Measurements from ENCODE around the gene COTL1. TPM values are rescaled to one million over a fixed set of nuclear protein-coding genes. Genes with fewer than 3 reads are reported as not detected.
A peak's percentile ranks its signal among the peaks of the same experiment; 100 is the strongest.

The COTL1 gene
- polyA plus RNA-seq, 2 of the 4 experiments (the other 2 are of a cell fraction) = 89.7 to 372 TPM

- FAIRE-seq = no peak
- CTCF ChIA-PET = interaction anchor here (0.8 to 1.1 kb wide), 2 partner anchors 11 to 183 kb away, joined by 3 to 4 read pairs; no protein-coding TSS in a partner anchor
- 73% methylated on average over 2 of the region's 2 CpGs for WGBS (ENCODE audit: missing lambda C conversion rate)
- Histone ChIP-seq H3K27ac (peak overlapping the region in 1 of 2 experiments; percentile 25; a peak in 1 of 6 replicates), H3K4me2 (no peak overlapping the region), H3K4me1 (peaks cover 8% of the 10 kb centered on the region; the same call in 1 of the 3 replicates), H3K4me3 (no peak overlapping the region), H3K9me3 (no peaks in the 10 kb centered on the region)
- TF ChIP-seq HOXB5 (CRISPR knock-in tag; IDR thresholded peaks at IDR 0.05) = no peak
- no peak for TF ChIP-seq ESRRA (IDR thresholded peaks at IDR 0.05; ENCODE audit: borderline replicate concordance, low read length)
- no peak for TF ChIP-seq POLR2A (IDR thresholded peaks at IDR 0.05; ENCODE audit: low read length)
- TF ChIP-seq CHD4 (IDR thresholded peaks at IDR 0.05; ENCODE audit: borderline replicate concordance) = no peak
- TF ChIP-seq TP53 (CRISPR knock-in tag; IDR thresholded peaks at IDR 0.05) = no peak
- no peak for TF ChIP-seq ZFP36 (IDR thresholded peaks at IDR 0.05; ENCODE audit: borderline replicate concordance, partially characterized antibody)
- no peak for TF ChIP-seq NFE2L2 (conservative IDR thresholded peaks at IDR 0.05; ENCODE audit: low read length)
- TF ChIP-seq SMC3 (IDR thresholded peaks at IDR 0.05) = no peak
- TF ChIP-seq TFCP2L1 (CRISPR knock-in tag; IDR thresholded peaks at IDR 0.05) = no peak
- no peak for TF ChIP-seq ZNF302 (CRISPR knock-in tag; IDR thresholded peaks at IDR 0.05)
- no peak for TF ChIP-seq RFX5 (IDR thresholded peaks at IDR 0.05)
- TF ChIP-seq RARB (CRISPR knock-in tag; IDR thresholded peaks at IDR 0.05) = no peak
- DNase-seq (ENCODE audit: low read depth in 1 of 2, low spot score in 1 of 2) = no peak
- ATAC-seq = no peak
- POLR2A ChIA-PET = interaction anchor here (0.7 kb wide), 1 partner anchor 110 kb away, joined by 3 read pairs; no protein-coding TSS in a partner anchor
These were observed 74.6 kb downstream of the COTL1 start for GRCh38 chr16:84543253-84543652.

GRCh38 chr16:84541999-84542817 lies 75.7 kb downstream of the COTL1 start:
- 83% methylated on average over 7 of the region's 7 CpGs for WGBS (ENCODE audit: missing lambda C conversion rate)
- TF ChIP-seq BHLHE40 (IDR thresholded peaks at IDR 0.05; ENCODE audit: low read depth, low read length) = no peak
- no peak for TF ChIP-seq KDM5A (IDR thresholded peaks at IDR 0.05)
- no peak for TF ChIP-seq CHD4 (IDR thresholded peaks at IDR 0.05; ENCODE audit: borderline replicate concordance)
- no peak for TF ChIP-seq JUNB (IDR thresholded peaks at IDR 0.05)
- no peak for TF ChIP-seq HES2 (IDR thresholded peaks at IDR 0.05)
- TF ChIP-seq KDM1A (IDR thresholded peaks at IDR 0.05; ENCODE audit: low read depth) = no peak
- no peak for TF ChIP-seq REST (IDR thresholded peaks at IDR 0.05)
- no peak for TF ChIP-seq ESRRA (IDR thresholded peaks at IDR 0.05; ENCODE audit: borderline replicate concordance, low read length)
- no peak for TF ChIP-seq TP53 (CRISPR knock-in tag; IDR thresholded peaks at IDR 0.05)
- TF ChIP-seq HMGXB4 (CRISPR knock-in tag; IDR thresholded peaks at IDR 0.05; ENCODE audit: borderline replicate concordance) = no peak
- TF ChIP-seq RFX5 (IDR thresholded peaks at IDR 0.05) = no peak
- ATAC-seq (no peak), FAIRE-seq (no peak), DNase-seq (ENCODE audit: low read depth in 1 of 2, low spot score in 1 of 2) (no peak)
- Histone ChIP-seq H3K4me1 (peaks cover 8% of the 10 kb centered on the region; the same call in 1 of the 3 replicates), H3K4me2 (no peak overlapping the region), H3K4me3 (no peak overlapping the region), H3K9me3 (no peaks in the 10 kb centered on the region), H3K27ac (no peak overlapping the region)
- POLR2A ChIA-PET = interaction anchor here (0.7 kb wide), 1 partner anchor 111 kb away, joined by 3 read pairs; no protein-coding TSS in a partner anchor
- CTCF ChIA-PET = interaction anchor here (1.4 to 1.8 kb wide), 2 partner anchors 30 to 31 kb away, joined by 3 to 7 read pairs; no protein-coding TSS in a partner anchor

Measured in A549 (cell line).